Stimulated activated CD8-positive, alpha-beta memory T cell treated with anti-CD3 and anti-CD28 coated beads, Interleukin-15, amount 100 ng/mL, for 1 hour (primary cell): ENCODE results near the gene THSD4.
"Not testable (repeated sequence)": the region's sequence is repeated elsewhere in the genome, so short reads cannot be mapped to it uniquely, and the experiment has no call there.

ENCODE experiments used
- DNase-seq: peaks from one replicate; pipeline ENCODE4 v3.0.0-alpha.2; 2020; ENCODE audit warnings: low read depth

Gene THSD4

DNA sequence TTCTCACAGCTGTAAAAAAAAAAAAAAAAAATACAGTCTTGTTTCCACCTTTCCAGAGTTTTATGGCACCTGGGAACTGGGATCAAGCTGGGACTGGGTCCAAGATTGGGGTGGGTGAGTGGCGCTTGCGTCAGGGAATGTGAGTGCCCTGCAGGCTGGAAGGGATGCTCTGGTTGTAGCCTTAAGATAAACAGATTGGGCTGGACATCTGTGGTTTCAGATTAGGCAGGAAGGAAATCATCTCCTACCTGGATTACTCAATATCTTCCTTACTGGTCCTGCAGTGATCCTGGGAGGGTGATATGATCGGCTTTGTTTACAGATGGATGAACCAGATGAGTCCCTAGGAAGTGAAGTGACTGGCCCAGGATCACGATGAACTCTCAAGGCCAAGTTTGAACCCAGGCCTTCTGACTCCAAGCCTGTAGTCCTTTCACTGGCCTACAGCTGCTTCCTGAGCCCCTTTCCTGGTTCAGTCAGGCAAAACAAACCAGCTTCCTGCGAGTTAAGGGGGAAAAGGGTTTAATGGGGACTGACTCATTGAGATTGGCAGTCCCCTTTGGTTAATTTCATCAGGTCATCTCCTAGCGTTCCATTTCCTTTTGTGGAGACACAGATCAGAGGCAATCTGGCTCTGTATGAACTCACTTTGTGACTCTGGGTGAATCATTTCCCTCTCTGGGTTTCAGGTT is 179.8 kb downstream of the THSD4 start:
- no peak for DNase-seq

DNA sequence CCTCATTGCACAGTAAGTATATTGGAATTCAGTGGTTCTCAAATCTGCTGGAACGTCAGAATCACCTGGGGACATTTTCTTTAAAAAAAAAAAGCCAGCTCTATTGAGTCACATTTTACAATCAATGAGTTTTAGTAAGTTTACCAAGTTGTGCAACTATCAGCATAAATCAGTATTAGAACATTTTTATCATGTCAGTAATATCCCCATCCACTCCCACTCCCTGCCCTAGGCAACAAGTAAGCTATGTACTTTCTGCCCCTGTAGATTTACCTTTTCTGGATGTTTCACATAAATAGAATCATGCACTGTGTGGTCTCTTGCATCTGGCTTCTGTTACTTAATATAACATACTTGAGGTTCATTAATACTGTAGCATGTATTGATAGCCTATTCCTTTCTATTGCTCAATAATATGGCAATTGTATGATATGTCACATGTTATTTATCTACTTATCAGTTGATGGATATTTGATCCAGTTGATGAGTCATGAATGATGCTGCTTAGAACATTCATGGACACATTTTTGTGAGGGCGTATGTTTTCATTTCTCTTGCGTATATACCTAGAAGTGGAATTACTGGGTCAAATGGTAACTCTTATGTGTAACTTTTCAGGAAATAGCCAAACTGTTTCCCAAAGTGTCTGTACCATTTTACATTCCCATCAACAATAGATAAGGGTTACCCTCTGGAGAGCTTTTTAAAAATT is 180.5 kb downstream of the THSD4 start:
- no peak for DNase-seq

GRCh38 chr15:71296315-71296679 is 181.0 kb downstream of the THSD4 start:
- no peak for DNase-seq

DNA sequence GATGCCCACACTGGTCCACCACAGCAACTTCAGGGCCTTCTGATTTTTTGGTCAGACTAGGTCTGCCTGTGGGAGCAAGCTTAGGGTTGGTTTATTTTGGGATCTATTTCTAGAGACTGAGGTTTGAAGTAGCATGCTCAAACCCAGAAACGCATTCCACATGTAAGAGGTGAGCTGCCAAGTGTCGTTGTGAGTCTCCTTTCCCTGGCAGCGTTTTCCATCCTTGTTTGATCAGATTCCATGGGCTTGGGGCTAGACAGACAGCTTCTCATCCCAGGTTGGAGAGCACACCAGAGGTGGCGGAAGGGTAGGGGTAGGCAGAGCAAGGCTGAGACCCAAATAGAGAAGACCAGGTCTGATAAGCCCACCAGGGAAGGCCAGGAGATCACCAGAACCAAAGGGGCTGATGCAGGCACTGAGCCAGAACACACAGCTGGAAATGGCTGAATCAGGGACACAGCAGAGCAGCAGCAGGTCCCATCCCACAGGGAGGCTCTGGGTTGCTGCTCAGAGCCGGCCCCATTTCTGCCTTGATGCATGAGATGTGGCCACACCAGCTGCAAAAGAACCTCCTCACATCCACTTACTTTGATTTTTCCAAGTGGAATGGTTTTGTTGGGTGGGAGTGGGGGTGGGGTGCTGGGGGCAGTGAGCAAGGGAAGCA is 186.8 kb downstream of the THSD4 start:
- DNase-seq, result no peak

DNA sequence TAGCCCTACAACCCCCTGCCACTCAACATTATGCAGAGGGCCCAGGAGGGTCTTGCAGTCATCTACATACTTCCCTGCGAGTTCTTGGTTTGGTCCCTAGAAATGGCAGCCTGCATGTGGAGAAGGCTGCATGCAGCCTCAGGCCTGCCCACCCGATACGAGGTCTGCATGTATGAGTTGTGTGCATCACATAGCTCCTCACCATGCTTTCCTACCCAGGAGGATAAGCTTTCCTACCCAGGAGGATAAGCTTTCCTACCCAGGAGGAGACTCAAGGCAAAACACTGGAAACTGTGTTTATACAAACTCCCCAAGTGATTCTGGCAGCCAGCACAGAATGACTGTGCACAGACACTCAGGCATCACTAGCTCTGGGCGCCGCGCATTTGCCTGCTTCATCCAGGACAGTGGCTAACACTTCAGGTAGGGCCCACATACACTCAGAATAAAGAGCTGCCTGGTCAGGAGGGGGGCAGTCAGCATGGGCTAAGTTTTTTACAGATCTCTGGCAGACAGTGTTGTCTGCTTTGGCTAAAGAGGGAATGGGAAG is 187.7 kb downstream of the THSD4 start:
- DNase-seq, result no peak

DNA sequence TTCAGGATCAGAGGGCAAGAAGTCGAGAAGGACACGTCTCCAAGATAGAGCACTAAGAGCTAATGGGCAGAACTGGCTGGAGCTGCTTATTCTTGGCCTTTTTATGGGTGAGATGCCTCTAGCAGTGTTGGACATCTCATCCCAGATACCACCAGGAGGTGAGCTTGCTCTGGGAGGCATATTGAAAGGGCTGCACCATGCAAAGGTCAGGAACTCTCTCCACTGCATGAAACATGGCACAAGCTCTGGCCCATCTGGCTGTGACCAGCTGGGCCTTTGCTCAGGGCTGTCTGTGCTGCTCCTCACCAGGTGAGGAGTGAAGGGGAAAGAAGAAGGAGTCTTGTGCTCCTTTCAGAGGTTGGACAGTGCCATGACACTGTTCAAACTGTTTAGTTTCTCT is 188.7 kb downstream of the THSD4 start:
- DNase-seq, result no peak

DNA sequence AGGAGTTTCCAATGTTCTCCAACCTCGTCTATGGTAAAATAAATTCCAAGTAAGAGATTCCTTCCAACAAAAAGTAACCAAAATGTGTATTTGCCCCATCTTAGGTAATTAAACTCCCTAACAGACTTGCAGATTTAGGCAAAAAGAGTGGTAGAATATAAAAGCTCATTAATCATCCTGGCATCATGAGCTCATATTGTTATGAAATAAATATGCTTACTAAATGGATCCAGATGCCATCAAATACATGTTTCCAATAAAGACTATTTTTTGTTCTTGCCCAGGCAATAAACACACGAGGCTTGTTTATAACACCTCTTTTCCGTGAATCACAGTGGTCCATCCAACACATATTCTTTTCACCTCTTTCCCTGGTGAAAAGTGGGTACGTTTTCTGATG is 189.4 kb downstream of the THSD4 start:
- no peak for DNase-seq

DNA sequence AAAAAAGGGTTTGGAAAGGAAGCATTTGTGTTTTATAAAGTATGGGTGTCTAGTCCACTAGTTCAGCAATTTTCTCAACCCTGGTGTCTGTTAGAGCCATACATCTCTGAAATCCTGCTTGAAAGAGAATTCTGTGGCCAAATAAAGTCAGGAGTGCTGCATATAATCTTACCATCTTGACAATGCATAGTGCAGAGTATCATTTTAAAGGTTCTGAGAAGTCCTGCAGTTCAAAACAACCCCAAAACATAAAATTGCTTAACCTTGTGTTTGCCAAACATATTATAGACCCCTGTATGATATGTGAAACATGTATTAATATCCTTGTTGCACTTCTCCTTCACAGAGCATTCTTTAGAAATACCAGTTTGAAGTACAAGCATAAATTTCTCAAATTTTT is 191.3 kb downstream of the THSD4 start:
- DNase-seq, result no peak

- no peak for DNase-seq
Measured at GRCh38 chr15:71312194-71312708, 197.0 kb downstream of the THSD4 start.

- DNase-seq, result no peak
Measured at GRCh38 chr15:71312731-71313460, 197.6 kb downstream of the THSD4 start.

DNA sequence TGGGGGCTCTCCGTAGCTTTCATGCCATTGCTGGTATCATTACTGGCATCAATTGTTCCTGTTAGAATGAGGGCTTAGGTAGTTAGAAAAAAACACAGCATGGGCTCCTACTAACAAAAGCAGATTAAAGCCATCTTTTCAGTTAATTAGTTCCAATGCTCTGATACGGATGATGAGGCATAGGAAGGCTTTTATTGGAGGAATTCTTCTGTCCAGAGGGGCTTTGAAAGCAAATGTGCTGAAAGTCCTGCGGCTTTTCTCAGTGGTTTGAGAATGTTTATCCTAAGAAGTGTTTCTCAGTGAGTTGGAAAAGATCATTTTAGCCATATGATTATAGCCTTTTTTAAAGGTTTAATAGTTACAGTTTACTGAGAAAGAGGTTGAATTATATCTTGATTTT is 198.5 kb downstream of the THSD4 start:
- DNase-seq, result no peak

DNA sequence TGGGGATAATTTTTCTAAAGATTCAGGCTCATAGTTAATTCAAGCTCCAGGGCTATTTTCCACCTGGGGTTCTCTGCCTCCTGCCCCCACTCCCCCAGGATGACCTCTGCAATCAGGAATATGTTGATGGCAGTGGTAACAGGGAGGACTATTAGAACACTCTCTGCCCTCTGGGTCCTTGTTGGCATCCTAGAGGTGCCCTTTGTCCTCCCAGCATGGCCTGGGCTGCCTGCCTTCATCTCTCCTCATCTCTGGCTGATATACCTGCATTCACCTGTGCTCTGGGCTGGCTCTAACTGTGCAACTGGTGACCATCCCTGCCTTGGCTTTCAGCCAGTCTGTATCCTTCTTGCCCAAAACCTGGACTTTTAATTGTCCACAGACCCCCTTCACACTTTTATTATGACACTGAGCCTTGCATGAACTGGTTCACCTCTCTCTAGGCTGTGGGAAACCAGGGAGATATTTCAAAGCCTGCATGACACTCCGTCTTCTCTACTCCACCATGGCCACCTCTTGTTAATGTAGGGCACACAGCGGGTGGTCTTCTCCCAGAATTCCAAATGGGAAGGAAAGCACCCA is 199.8 kb downstream of the THSD4 start:
- no peak for DNase-seq

DNA sequence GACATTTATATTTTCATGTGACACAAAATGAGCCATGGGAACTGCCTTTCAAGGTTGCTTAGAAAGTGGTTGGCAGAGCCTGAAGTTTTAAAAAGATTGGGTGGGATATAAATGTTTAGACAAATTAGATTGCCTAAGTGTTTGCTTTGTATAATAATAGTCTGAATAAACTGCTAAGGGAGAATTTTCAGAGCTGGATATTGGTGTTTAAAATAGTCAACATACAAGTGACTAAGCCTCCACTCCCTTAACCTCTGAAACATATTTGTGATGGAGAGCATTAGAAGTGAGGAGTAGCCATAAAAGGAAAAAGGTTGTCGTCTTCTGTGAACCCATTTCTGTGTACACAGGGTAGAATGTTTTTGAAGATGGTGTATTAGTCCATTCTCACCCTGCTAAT is 201.6 kb downstream of the THSD4 start:
- no peak for DNase-seq

DNA sequence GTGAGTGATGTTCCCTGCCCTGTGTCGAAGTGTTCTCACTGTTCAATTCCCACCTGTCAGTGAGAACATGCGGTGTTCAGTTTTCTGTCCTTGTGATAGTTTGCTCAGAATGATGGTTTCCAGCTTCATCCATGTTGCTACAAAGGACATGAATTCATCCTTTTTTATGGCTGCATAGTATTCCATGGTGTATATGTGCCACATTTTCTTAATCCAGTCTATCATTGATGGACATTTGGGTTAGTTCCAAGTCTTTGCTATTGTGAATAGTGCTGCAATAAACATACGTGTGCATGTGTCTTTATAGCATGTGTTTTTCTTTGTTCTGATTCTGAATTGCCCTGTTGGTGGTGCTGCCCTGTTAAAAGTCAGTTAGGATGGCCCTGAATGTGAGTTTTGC is 204.2 kb downstream of the THSD4 start:
- DNase-seq, result not testable (repeated sequence)

- DNase-seq, result no peak
Measured at GRCh38 chr15:71319935-71320334, 204.7 kb downstream of the THSD4 start.

DNA sequence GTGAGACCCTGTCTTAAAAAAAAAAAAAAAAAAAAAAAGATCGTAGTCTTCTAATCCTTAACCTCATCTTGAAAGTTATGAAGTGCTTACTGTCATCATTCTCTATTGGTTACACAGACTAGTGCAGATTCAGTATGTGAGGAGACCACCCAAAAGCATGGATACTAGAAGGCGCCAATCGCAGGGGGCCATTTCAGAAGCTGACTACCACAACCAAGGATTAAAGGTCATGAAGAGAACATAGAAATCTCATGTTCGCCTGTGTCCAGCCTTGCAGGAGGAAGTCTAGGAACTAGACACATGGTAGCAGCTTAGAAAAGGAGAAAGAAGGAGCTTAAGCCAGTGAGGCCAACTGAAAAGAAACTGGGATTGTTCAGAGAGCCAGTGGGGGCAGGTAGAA is 207.8 kb downstream of the THSD4 start:
- no peak for DNase-seq

- no peak for DNase-seq
Measured at GRCh38 chr15:71323584-71323983, 208.3 kb downstream of the THSD4 start.

- DNase-seq, result no peak
Measured at GRCh38 chr15:71325481-71325880, 210.2 kb downstream of the THSD4 start.

DNA sequence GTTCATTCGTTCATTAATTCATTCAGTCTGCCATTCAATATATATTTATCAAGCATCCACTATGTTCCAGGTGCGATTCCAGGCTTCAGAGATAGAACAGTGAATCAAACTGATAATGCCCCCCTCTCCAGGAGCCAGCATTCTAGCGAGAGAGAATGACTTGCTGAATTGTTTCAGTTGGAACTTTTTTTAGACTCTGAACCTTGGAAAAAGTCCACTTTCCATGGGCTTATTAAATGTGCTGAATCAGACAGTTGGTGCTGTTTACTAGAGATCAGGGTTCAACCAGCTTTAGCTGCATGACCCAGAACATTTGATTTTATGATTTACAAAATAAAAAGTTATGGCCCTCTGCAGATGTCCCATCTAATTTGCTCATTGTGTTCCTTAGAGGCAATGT is 213.2 kb downstream of the THSD4 start:
- DNase-seq, result no peak

DNA sequence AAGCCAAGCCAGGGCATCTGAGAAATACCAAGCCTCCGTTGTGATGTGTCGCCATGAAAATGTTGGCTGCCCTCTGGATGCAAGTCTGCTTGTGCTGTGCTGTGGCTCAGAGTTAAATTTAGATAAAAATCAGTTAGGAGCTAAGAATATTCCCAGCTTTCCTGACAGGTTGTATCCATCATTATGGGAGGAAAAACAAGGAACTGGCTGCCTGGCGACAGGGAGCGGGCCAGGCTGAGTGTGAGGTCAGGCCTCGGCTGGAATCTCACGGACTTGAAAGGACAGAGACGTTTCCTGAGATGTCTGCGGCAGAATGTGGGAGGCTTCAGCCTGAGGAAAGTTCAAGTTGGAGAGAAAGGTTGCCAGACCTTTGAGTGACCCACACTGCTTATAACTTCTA is 213.8 kb downstream of the THSD4 start:
- no peak for DNase-seq

DNA sequence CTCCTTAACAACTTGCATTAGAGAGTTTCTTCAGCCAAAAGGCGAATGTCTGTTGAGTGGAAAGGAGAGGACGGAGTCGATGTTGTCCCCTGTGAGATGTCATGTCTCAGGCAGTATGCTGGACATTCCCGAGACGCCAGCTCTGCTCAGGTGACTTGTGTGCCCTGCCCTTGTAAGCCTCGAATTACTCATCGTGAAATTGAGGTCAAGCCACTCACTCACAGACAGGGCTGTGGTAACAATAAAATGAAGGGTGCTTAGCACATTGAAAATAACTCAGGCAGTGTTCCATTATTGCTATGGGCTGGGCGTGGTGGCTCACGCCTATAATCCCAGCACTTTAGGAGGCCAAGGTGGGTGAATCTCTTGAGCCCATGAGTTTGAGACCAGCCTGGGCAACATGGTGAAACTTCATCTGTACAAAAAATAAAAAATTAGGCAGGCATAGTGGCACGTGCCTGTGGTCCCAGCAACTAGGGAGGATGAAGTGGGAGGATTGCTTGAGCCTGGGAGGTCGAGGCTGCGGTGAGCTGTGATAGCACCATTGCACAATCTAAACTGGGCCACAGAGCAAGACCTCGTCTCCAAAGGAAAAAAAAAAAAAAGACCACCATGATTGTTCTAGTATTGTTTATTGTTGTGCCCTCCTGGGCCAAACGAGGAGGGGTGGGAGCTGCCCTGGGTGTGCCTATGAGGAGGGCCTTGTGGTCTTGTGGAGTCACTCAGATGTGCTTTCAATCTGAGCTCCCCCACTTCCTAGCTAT is 214.4 kb downstream of the THSD4 start:
- no peak for DNase-seq
